Stimulated activated CD4-positive, alpha-beta T cell treated with anti-CD3 and anti-CD28 coated beads, TNF-alpha, amount 100 ng/mL, for 1 hour (primary cell): ENCODE data around the gene FOXD4L6.
"Not testable (repeated sequence)": the region's sequence is repeated elsewhere in the genome, so short reads cannot be mapped to it uniquely, and the experiment has no call there.

Experiments used
- DNase-seq, 3 donors: peaks; one replicate each; pipeline ENCODE4 v3.0.0-alpha.2; 2020; ENCODE audit warnings: low read depth in 3 of 3, low spot score in 1 of 3

Gene FOXD4L6

DNA sequence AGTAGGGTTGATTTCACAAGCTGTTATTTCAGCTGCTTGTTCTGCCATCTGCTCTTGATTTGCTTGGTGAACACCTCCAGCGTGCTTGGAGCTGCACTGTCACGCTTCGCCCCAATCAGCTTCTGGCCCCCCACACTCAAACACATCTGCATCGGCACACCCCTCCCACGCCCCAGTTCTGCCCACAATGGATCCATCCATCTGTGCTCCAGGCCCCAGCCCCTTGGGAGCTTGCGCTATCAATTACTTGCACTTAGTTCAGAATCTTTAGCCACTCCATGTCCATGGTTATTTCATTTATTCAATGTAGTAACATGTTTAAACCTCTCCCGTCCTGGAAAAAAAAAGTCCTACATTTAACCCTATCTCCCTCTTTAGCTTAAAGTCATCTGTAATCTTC is 28.0 kb downstream of the FOXD4L6 start:
- not testable (repeated sequence) for DNase-seq

GRCh38 chr9:41098759-41099158 is 29.7 kb downstream of the FOXD4L6 start:
- not testable (repeated sequence) for DNase-seq

GRCh38 chr9:41095060-41095459 is 33.4 kb downstream of the FOXD4L6 start:
- not testable (repeated sequence) for DNase-seq

GRCh38 chr9:41094010-41094773 is 34.3 kb downstream of the FOXD4L6 start:
- DNase-seq, result not testable (repeated sequence)

DNA sequence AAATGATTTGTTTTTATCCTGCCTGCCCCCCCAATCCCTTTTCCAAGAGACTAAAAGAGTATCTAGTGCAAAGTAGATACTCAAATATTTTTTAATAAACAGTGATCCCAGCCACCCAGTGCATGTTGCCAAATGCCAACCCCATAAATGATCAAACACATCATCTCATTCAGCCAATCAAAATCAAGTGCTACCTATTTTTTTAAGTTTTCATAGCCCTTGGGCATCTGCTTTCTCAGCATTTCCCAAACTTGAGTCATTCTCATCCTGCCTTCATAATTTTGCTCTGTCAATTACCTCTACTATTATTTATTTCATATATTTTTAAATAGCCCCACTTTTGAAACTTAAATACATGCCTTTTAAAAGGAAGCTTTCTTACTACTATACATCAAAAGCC is 37.6 kb downstream of the FOXD4L6 start:
- not testable (repeated sequence) for DNase-seq

DNA sequence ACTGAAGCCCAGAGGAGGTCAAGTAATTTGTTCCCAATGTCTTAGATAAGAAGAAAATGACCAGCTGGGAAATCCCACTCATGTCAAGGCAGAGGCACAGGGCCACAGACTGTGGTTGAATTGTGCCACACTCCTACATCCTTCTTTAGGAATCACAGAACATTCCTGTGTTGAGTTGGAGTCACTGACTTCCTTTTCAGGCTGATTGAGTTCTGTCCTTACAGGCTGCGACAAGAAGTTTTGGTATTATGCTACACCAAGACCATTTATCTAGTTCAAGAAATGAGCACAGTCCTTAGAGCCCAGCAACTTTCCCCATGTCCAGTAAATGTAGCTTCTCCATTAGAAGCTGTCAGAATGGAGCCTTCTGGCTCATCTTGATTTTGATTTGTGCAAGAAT is 38.1 kb downstream of the FOXD4L6 start:
- not testable (repeated sequence) for DNase-seq

- not testable (repeated sequence) for DNase-seq
Measured at GRCh38 chr9:41088450-41089059, 39.9 kb downstream of the FOXD4L6 start.

GRCh38 chr9:41087929-41088328 is 40.6 kb downstream of the FOXD4L6 start:
- not testable (repeated sequence) for DNase-seq

- DNase-seq, result not testable (repeated sequence)
Measured at GRCh38 chr9:41087157-41087780, 41.2 kb downstream of the FOXD4L6 start.

- not testable (repeated sequence) for DNase-seq
Measured at GRCh38 chr9:41086685-41087084, 41.8 kb downstream of the FOXD4L6 start.

DNA sequence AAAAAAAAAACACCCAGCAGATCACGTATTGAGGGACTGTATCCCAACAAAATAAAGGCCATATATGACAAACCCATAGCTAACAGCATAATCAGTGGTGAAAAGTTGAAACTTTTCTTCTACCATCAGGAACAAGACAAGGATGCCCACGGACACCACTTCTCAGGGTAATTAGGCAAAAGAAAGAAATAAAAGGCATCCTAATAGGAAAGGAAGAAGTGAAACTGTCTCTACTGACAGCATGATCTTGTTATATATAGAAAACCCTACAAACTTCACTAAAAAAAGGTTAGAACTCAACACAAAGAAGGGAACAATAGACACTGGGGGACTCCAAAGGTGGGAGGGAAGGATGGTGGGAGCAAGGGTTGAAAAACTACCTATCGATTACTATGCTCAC is 42.3 kb downstream of the FOXD4L6 start:
- not testable (repeated sequence) for DNase-seq

DNA sequence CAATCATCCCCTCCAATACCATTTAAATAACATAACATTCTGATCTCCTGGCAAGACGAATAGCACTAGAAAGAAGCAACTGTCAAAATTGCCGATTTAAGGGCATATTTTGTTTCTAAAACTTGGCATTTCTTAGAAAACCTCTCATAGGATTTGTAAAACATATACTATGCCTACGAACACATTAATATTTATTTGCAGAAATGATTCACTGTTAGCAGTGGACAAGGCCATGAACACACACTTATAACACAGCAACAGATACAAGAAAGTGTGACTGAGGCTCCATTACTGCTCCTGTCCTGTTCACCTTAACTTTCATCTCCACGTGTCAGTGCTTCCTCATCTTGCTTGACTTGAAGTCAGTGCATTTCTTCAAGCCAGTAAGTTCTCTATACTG is 46.1 kb downstream of the FOXD4L6 start:
- DNase-seq, result not testable (repeated sequence)

DNA sequence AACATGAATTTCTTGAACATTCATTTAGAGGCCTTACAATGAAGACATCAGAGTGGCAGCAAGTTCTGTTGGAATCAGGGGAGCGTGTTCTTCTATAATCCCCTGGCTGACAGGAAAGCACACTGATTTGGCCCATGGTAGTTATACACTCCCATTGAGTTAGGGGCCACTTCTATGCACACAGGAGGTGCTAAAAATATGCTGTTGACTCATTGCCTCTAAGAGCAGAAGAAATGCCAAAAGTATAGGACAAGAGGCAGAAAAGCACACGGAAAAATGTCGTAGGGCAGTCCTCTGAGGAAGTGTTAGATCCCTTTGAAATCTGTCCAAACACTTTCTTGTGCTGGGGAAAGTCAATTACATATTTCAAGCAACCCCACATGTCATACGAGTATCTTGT is 49.0 kb downstream of the FOXD4L6 start:
- DNase-seq, result not testable (repeated sequence)

- not testable (repeated sequence) for DNase-seq
Measured at GRCh38 chr9:41077586-41077985, 50.9 kb downstream of the FOXD4L6 start.
